Spleen (tissue), 11 donors: Measurements from ENCODE around the gene RNF215. TPM values are rescaled to one million over a fixed set of nuclear protein-coding genes. Genes with fewer than 3 reads are reported as not detected.

Experiments used
- DNase-seq: peaks from one replicate; pipeline ENCODE4 v3.0.0-alpha.2; 2020
- H3K27ac ChIP-seq, 8 donors: fragments of 200-600 bp; sonication (generic) in 7 of 8; 1 replicate in 4 of 8; 2 replicates in 4 of 8; pipeline versions ENCODE4 v1.5.0 to v1.8.0; 2016 to 2021; ENCODE audit warnings: inconsistent platforms in 4 of 8, mild to moderate bottlenecking in 4 of 8, moderate library complexity in 1 of 8
- H3K27me3 ChIP-seq, 7 donors: fragments of 200-600 bp; sonication (generic) in 6 of 7; replicated peaks in 1 of 7; 1 replicate in 4 of 7; 2 replicates in 3 of 7; pipeline versions ENCODE4 v1.5.0 to v1.8.0; 2016 to 2021; ENCODE audit warnings: inconsistent platforms in 3 of 7, mild to moderate bottlenecking in 1 of 7
- H3K36me3 ChIP-seq, 6 donors: fragments of 200-600 bp; sonication (generic) in 5 of 6; 1 replicate in 4 of 6; 2 replicates in 2 of 6; pipeline versions ENCODE4 v1.5.0 to v1.8.0; 2016 to 2021; ENCODE audit warnings: inconsistent platforms in 2 of 6
- H3K4me1 ChIP-seq, 6 donors: fragments of 200-600 bp; sonication (generic) in 5 of 6; 1 replicate in 3 of 6; 2 replicates in 3 of 6; pipeline versions ENCODE4 v1.5.0 to v1.8.0; 2016 to 2021; ENCODE audit warnings: inconsistent platforms in 3 of 6
- H3K4me3 ChIP-seq, 8 donors: fragments of 200-600 bp; sonication (generic) in 7 of 8; 1 replicate in 4 of 8; 2 replicates in 4 of 8; pipeline versions ENCODE4 v1.5.0 to v1.8.0; 2016 to 2021; ENCODE audit warnings: inconsistent platforms in 4 of 8, mild to moderate bottlenecking in 4 of 8, moderate library complexity in 2 of 8
- H3K9me3 ChIP-seq, 8 donors: fragments of 200-600 bp; sonication (generic) in 7 of 8; 1 replicate in 4 of 8; 2 replicates in 4 of 8; pipeline versions ENCODE4 v1.5.0 to v1.8.0; 2016 to 2021; ENCODE audit warnings: inconsistent platforms in 4 of 8
- CTCF ChIP-seq, 11 experiments: fragments of 200-600 bp in 7 of 11; fragments of 450-650 bp in 4 of 11; sonication (generic) in 4 of 11; IDR thresholded peaks in 8 of 11; conservative IDR thresholded peaks in 3 of 11; 1 replicate in 7 of 11; 2 replicates in 4 of 11; pipeline versions ENCODE4 v1.4.0 to v1.8.0; 2016 to 2021; ENCODE audit warnings: antibody characterized with exemption in 11 of 11, inconsistent platforms in 4 of 11, mild to moderate bottlenecking in 1 of 11
- POLR2A ChIP-seq, 3 donors: fragments of 450-650 bp; IDR thresholded peaks; one replicate each; pipeline ENCODE4 v1.5.1; 2017; ENCODE audit warnings: antibody characterized with exemption in 3 of 3, mild to moderate bottlenecking in 1 of 3
- POLR2AphosphoS5 ChIP-seq, 3 donors: sonication (generic); formaldehyde crosslinking; IDR thresholded peaks; one replicate each; pipeline ENCODE4 v1.5.1; 2017; ENCODE audit warnings: antibody characterized with exemption in 3 of 3
- WGBS, 5 donors: extraction: QIAGEN DNeasy Blood & Tissue Kit in 3 of 5; methylation state at CpG; one replicate each; pipeline versions ENCODE4 v1.1.5 to v1.1.7; 2013 to 2018; 5-methylcytosine and 5-hydroxymethylcytosine counted together
- intact Hi-C: fragments of 100-400 bp; cut with DNase I; formaldehyde crosslinking; loops from one replicate; pipeline ENCODE4 v1.15.0; 2023; ENCODE audit warnings: low total_unique reads
- polyA plus RNA-seq, 3 donors: library from polyadenylated mRNA; stranded (reverse); fragments of 200-250 nt; gene quantifications; one replicate each; pipeline ENCODE4 v1.2.1, GENCODE V29; 2013
- total RNA-seq, 7 donors: library from RNA; depleted of rRNA in 3 of 7; stranded (reverse); fragments of >200 nt in 3 of 7; fragmentation: NEBNext Ultra II Directional in 4 of 7; extraction: Animal tissue kit (Norgen Biotek cat#: 25700) in 4 of 7; gene quantifications; one replicate each; pipeline versions ENCODE4 v1.1.0 to v1.2.1, GENCODE V29; 2016 to 2021
- donor health status: healthy with polysubstance abuse.
- donor health status: DM: no; HTN: no; CAD: no; lungs with moderate emphysema.
- donor health status: DM: no; HTN: no; CAD: no.
- donor health status: Bipolar disorder and iron deficiency.
- donor health status: healthy.
- donor health status: DM: no; HTN: no; CAD: no.
- donor health status: DM: yes; HTN: yes; CAD: no.

RNF215 gene
- total and polyA plus RNA-seq, 10 donors: 6.5 to 19.5 (median 12.8) TPM

- Histone ChIP-seq H3K4me3 (no peak overlapping the region), H3K9me3 (peaks cover 0 to 19% (median 14%) of the 10 kb centered on the region in 8 donors), H3K27me3 (no peaks in the 10 kb centered on the region), H3K36me3 (peaks cover 0 to 29% (median 11%) of the 10 kb centered on the region in 6 donors), H3K4me1 (peaks cover 0 to 12% (median 3%) of the 10 kb centered on the region in 6 donors), H3K27ac (no peak overlapping the region)
- 93 to 96% (median 95%) methylated on average over 3 to 4 of the region's 4 CpGs for WGBS, 5 donors
- TF ChIP-seq POLR2AphosphoS5 (IDR thresholded peaks at IDR 0.05) (no peak), CTCF (IDR thresholded peaks at IDR 0.05 in 8 of 11, conservative IDR thresholded peaks at IDR 0.05 in 3 of 11) (no peak), POLR2A (IDR thresholded peaks at IDR 0.05) (no peak)
- DNase-seq: no peak
- intact Hi-C loops: no loop called here
Observed at GRCh38 chr22:30432096-30432495, 44.9 kb upstream of the RNF215 start.

- TF ChIP-seq CTCF (IDR thresholded peaks at IDR 0.05 in 8 of 11, conservative IDR thresholded peaks at IDR 0.05 in 3 of 11): no peak
- no peak for TF ChIP-seq POLR2AphosphoS5 (IDR thresholded peaks at IDR 0.05)
- TF ChIP-seq POLR2A (IDR thresholded peaks at IDR 0.05): no peak
- Histone ChIP-seq H3K27me3 (no peaks in the 10 kb centered on the region), H3K9me3 (peaks cover 0 to 11% (median 9%) of the 10 kb centered on the region in 8 donors), H3K27ac (no peak overlapping the region), H3K4me3 (no peak overlapping the region), H3K36me3 (peaks cover 0 to 31% (median 11%) of the 10 kb centered on the region in 6 donors), H3K4me1 (peaks cover 9 to 19% (median 14%) of the 10 kb centered on the region in 6 donors)
- no peak for DNase-seq
- intact Hi-C loops: no loop called here
- 87 to 97% (median 90%) methylated on average over 4 of the region's 4 CpGs for WGBS, 5 donors
Observed at GRCh38 chr22:30430933-30431332, 43.7 kb upstream of the RNF215 start.

GRCh38 chr22:30429887-30430286 is 42.7 kb upstream of the RNF215 start:
- Histone ChIP-seq H3K27me3 (no peaks in the 10 kb centered on the region), H3K36me3 (peaks cover 0 to 31% (median 11%) of the 10 kb centered on the region in 6 donors), H3K9me3 (peaks cover 0 to under 1% (median 0%) of the 10 kb centered on the region in 8 donors), H3K4me3 (no peak overlapping the region), H3K4me1 (peaks cover 15 to 27% (median 23%) of the 10 kb centered on the region in 6 donors), H3K27ac (no peak overlapping the region)
- TF ChIP-seq POLR2A (IDR thresholded peaks at IDR 0.05) (no peak), CTCF (IDR thresholded peaks at IDR 0.05 in 8 of 11, conservative IDR thresholded peaks at IDR 0.05 in 3 of 11) (no peak)
- DNase-seq: no peak
- WGBS, 5 donors: 68 to 83% (median 74%) methylated on average over 4 of the region's 4 CpGs
- intact Hi-C loops: no loop called here

- WGBS, 5 donors: 89 to 100% (median 95%) methylated on average over 1 of the region's 1 CpG
- no peak for DNase-seq
- H3K4me3 ChIP-seq: no peak overlapping the region
- H3K9me3 ChIP-seq: no peaks in the 10 kb centered on the region
- H3K27me3 ChIP-seq: no peaks in the 10 kb centered on the region
- peaks cover 26 to 44% (median 37%) of the 10 kb centered on the region in 6 donors for H3K4me1 ChIP-seq
- intact Hi-C loops: no loop called here
- H3K27ac ChIP-seq: no peak overlapping the region
- peaks cover 0 to 31% (median 11%) of the 10 kb centered on the region in 6 donors for H3K36me3 ChIP-seq
- TF ChIP-seq POLR2AphosphoS5 (IDR thresholded peaks at IDR 0.05): no peak
- TF ChIP-seq POLR2A (IDR thresholded peaks at IDR 0.05): no peak
- no peak for TF ChIP-seq CTCF (IDR thresholded peaks at IDR 0.05 in 8 of 11, conservative IDR thresholded peaks at IDR 0.05 in 3 of 11)
Observed at GRCh38 chr22:30427871-30428270, 40.7 kb upstream of the RNF215 start.
